Fibroblast of skin of abdomen (primary cell): Measurements from ENCODE around the gene PET100.
A peak's percentile ranks its signal among the peaks of the same experiment; 100 is the strongest.

Experiments used
- DNase-seq: peaks from one replicate; pipeline ENCODE4 v3.0.0-alpha.2; 2013

PET100 gene

GRCh38 chr19:7680606-7681339 lies 51.2 kb downstream of the PET100 start, which contains the start of gene TRAPPC5:
TSS of gene TRAPPC5 (plus strand) at chr19:7680833. CDS start at chr19:7682254, 1,421 bp downstream.
- peak; percentile 80 for DNase-seq
